Activated CD8-positive, alpha-beta memory T cell treated with anti-CD3 and anti-CD28 coated beads for 36 hours (primary cell): ENCODE measurements around the gene MBNL3. TPM values are rescaled to one million over a fixed set of nuclear protein-coding genes. Genes with fewer than 3 reads are reported as not detected.

Source experiments
- CTCF ChIA-PET: fragments of 350-600 bp; sonication (Branson Sonifier 250); formaldehyde crosslinking; loops from one replicate; lab custom pipeline; 2021; ENCODE audit warnings: antibody characterized with exemption; lab: Charles Lee
- POLR2A ChIA-PET: fragments of 350-600 bp; sonication (Branson Sonifier 250); formaldehyde crosslinking; loops from one replicate; lab custom pipeline; 2021; ENCODE audit warnings: antibody characterized with exemption; lab: Charles Lee
- total RNA-seq, 2 experiments: library from RNA; stranded (reverse); gene quantifications; one replicate each; pipeline ENCODE4 v1.2.3, GENCODE V29; 2021

MBNL3 gene
- total RNA-seq, 2 experiments from 2014 or later: 24.7 to 24.9 TPM

GRCh38 chrX:132428896-132429295, 59.9 kb downstream of the MBNL3 start:
- CTCF ChIA-PET: no interaction called here

DNA sequence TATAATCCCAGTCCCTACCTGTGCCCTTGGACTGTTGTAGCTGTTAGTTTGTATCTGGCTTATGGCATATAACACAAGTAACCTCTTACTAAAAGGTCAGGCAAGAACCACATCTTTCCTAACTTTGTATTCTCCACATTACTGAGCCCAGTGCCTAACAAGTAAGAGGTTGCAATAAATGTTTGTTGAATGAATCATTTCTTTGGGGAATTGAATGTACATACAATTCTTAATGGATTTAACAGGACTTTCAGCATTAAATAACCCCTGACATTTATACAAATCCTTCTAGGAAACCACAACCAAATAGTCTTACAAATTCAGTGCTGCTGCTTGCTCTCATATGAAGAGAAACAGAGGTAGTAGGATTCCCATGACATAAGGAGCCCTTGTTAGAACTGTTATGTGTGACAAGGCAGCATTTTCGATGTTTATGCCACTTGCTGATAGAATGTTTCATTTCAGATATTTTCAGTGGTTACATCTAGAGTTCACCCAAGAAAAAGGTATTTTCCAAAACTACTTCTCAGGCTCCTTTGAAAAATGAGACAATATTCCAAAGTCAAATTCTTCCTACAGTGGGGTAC, 62.0 kb downstream of the MBNL3 start:
- CTCF ChIA-PET: no interaction called here
- POLR2A ChIA-PET: no interaction called here

More at GRCh38 chrX:132428896-132429295, 59.9 kb downstream of the MBNL3 start:
- POLR2A ChIA-PET: no interaction called here

DNA sequence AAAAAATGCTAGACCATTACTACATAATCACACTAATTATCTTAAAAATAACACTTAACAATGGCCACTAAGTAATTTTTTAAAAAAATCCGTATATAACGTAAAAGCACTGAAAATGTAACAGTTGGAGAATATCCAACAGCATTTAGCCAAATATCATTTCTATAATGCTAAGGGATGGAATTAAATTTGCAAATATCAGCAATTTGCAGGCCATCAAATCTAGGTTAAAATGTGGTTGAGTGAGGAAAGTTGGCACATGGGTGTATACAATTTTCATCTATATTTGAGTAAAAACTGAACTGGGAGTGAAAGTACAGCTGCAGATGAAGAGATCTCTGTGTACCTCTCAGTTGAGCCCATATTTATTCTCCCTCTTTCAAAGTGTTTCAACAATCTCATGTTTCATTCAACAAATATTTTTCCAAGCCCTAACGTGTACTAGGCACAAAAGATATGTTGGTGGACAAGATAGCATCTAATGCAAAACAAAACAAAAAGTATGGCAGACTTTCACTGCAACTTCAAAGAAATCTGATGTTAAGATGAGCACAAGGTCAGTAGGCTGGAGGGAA, 63.0 kb downstream of the MBNL3 start:
- ChIA-PET CTCF (no interaction called here), POLR2A (no interaction called here)

- ChIA-PET POLR2A (no interaction called here), CTCF (no interaction called here)
These were observed 65.5 kb downstream of the MBNL3 start for GRCh38 chrX:132423323-132423722.

- POLR2A ChIA-PET: no interaction called here
- CTCF ChIA-PET: no interaction called here
These were observed 73.8 kb downstream of the MBNL3 start for GRCh38 chrX:132415012-132415411.

DNA sequence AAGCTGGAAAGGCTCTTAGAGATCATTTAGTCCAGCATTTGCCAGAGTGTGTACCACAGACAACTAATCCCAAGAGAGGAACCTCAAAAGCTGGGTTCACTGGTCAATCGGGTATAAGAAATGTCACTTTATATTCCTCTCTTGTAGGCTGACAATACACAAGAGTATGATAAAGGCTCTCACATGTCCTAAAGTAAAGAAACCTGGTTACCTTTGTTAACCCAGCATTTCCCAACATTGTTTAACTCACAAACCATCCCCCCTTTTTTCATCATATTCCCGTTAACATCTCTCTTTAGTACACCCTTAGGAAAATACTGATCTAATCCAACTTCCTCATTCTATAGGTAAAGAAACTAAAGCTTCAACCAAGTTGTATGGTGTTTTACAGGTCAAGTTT, 74.4 kb downstream of the MBNL3 start:
- POLR2A ChIA-PET: no interaction called here
- CTCF ChIA-PET: no interaction called here

- ChIA-PET CTCF (no interaction called here), POLR2A (no interaction called here)
These were observed 75.4 kb downstream of the MBNL3 start for GRCh38 chrX:132413459-132413858.

DNA sequence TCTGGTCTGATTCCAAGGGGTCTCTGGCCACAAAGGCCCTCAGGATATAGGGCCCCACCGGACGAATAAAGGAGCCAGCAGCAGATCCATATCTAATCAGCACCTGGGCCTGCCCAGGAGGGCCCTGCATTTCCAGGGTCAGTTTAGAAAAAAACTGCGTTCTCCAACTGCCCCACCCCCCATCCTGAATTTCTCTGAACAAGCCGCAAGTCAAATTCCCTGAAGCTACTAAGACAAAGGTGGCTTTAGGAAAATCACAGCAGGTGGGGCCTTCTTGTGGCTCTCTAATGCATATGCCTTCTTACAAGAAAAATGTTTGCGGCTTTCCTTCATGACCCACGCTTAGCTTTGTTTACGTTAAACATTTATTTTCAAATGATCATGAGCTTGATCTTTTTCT, 76.6 kb downstream of the MBNL3 start:
- POLR2A ChIA-PET: no interaction called here
- CTCF ChIA-PET: no interaction called here

- ChIA-PET CTCF (no interaction called here), POLR2A (no interaction called here)
These were observed 77.4 kb downstream of the MBNL3 start for GRCh38 chrX:132411310-132411977.

GRCh38 chrX:132409780-132410556, 78.9 kb downstream of the MBNL3 start:
- POLR2A ChIA-PET: no interaction called here
- CTCF ChIA-PET: no interaction called here

DNA sequence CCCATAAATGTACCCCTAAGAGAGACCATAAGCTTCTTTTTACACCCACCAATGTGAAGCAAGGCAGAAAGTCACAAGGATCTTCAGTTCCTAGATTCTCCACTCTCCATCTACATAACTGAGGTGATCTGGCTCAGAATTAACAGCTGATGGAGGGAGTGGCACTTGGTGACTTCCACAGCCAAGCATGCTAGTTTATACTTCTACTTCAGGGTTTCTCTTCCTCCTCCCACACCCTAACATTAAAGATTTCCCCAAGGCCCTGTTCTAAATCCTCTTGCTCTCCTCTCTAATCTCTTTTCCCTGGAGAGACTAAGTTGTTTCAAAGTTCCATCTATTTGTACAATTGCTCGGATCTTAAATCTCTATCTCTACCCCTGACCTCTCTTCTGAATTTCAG, 81.1 kb downstream of the MBNL3 start:
- CTCF ChIA-PET: no interaction called here
- POLR2A ChIA-PET: no interaction called here

DNA sequence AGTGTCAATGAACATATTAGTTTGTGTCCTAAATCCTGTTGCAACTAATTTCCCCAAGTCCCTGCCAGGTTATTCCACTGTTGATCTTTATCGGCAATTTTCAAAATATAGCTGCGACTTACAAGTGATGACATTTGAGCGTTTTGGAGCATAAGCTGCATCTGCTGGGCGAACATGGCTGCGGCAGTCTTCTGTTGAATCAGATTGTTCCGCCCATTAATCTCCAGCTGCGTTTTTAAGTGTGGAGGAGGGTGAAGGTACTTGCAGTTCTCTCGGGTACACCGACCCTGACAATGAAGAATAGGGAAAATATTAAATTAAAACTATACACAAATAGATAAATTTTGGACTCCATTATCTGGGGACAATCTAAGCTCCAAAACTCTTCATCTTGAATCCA, 82.7 kb downstream of the MBNL3 start:
- ChIA-PET CTCF (no interaction called here), POLR2A (no interaction called here)

DNA sequence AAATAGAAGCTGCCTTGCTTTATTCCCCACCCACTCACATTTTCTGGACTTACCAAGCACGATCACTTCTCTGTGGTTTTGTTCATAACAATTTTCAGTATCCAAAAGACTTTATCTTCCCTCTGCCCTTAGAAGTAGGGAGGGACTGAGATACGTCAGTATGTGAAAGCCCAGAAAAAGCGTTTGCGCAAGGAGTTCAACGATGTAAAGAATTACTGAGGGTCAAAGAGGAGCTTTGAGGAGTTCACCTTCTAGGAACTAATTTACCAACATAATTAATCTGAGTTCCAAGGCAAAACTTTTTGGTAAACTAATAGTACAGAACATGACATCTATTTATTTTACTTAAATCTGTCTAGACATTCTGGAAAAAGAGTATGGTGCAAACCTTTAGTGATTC, 84.6 kb downstream of the MBNL3 start:
- CTCF ChIA-PET: no interaction called here

DNA sequence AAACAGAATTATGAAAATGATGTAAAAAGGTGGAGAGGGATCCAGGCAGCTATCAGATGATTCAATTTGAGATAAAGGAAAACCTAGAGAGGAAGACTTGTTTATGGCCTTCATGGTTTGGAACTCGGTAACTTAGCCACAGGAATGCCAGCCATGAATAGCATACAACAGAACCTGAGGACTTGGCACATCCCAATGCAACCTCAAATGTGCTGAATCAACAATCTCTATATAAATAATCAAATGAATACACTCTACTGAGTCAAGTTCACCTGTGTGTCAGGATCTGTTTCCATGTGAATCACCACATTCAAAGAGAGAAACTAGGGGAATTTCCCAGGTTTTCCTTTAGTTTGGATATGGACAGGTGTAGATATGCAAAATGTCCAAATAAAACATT, 86.9 kb downstream of the MBNL3 start:
- CTCF ChIA-PET: no interaction called here
- POLR2A ChIA-PET: no interaction called here

More for the DNA sequence above, 84.6 kb downstream of the MBNL3 start:
- POLR2A ChIA-PET: no interaction called here

GRCh38 chrX:132400706-132401105, 88.1 kb downstream of the MBNL3 start:
- ChIA-PET CTCF (no interaction called here), POLR2A (no interaction called here)

GRCh38 chrX:132395645-132396044, 93.2 kb downstream of the MBNL3 start:
- POLR2A ChIA-PET: no interaction called here
- CTCF ChIA-PET: no interaction called here

GRCh38 chrX:132395026-132395425, 93.8 kb downstream of the MBNL3 start:
- POLR2A ChIA-PET: no interaction called here

GRCh38 chrX:132394591-132394990, 94.2 kb downstream of the MBNL3 start:
- POLR2A ChIA-PET: no interaction called here
- CTCF ChIA-PET: no interaction called here

More at GRCh38 chrX:132395026-132395425, 93.8 kb downstream of the MBNL3 start:
- CTCF ChIA-PET: no interaction called here

GRCh38 chrX:132393992-132394391, 94.8 kb downstream of the MBNL3 start:
- ChIA-PET POLR2A (no interaction called here), CTCF (no interaction called here)

DNA sequence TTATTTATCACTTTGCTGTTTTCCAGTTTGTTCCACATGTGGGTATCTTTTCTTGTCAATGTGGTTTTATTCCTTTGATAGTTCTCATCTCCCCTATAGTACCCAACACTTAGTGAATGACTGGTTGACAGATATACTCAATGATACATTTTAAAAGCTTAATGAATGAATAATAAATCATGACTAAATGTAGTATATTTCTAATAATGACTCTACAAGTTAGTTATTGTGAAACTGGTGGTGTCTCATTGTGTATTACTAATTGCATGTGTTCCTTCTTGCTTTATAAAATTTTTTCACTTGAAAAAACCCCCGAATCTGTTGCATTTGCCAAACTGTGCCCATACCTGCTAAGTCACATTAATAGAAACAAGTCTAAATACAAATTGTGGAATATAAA, 95.4 kb downstream of the MBNL3 start:
- CTCF ChIA-PET: no interaction called here
- POLR2A ChIA-PET: no interaction called here
